WI38 (cell line): Measurements from ENCODE around the gene SNRK.

Source experiments
- H3K4me3 ChIP-seq: 2 replicates; pipeline ENCODE4 v1.5.1; 2011; ENCODE audit warnings: low read depth, mild to moderate bottlenecking, control low read depth, low read length
- CTCF ChIP-seq: IDR thresholded peaks from 2 replicates; pipeline ENCODE4 v1.5.1; 2012; ENCODE audit warnings: low read depth, mild to moderate bottlenecking, control low read depth, low read length

SNRK gene

GRCh38 chr3:43268636-43269035, 17.7 kb upstream of the SNRK start:
- no peak for TF ChIP-seq CTCF
- H3K4me3 ChIP-seq, result no peak overlapping the region

GRCh38 chr3:43270078-43270477, 16.3 kb upstream of the SNRK start:
- TF ChIP-seq CTCF, result no peak
- no peak overlapping the region for H3K4me3 ChIP-seq

- no peak for TF ChIP-seq CTCF
- H3K4me3 ChIP-seq, result no peak overlapping the region
Observed at GRCh38 chr3:43273416-43273815, 12.9 kb upstream of the SNRK start.

GRCh38 chr3:43279082-43279481, 7.3 kb upstream of the SNRK start:
- no peak overlapping the region for H3K4me3 ChIP-seq
- TF ChIP-seq CTCF, result no peak

GRCh38 chr3:43279532-43279931, 6.8 kb upstream of the SNRK start:
- H3K4me3 ChIP-seq, result no peak overlapping the region
- TF ChIP-seq CTCF, result no peak

GRCh38 chr3:43281020-43281419, 5.3 kb upstream of the SNRK start:
- H3K4me3 ChIP-seq, result no peak overlapping the region
- no peak for TF ChIP-seq CTCF

GRCh38 chr3:43284171-43284570, 2.2 kb upstream of the SNRK start:
- no peak overlapping the region for H3K4me3 ChIP-seq
- TF ChIP-seq CTCF, result no peak
